SU-DHL-6 (cell line): ENCODE measurements around the gene NUP205.

Experiments used
- CTCF ChIP-seq: fragments of 200-600 bp; sonication (generic); IDR thresholded peaks from one replicate; pipeline ENCODE4 v1.5.1; 2017; ENCODE audit warnings: antibody characterized with exemption, mild to moderate bottlenecking, low read length, moderate library complexity; ENCODE audit not compliant: insufficient read depth, poor library complexity, severe bottlenecking
- EZH2phosphoT487 ChIP-seq: fragments of 200-600 bp; sonication (generic), shearing (Covaris generic); conservative IDR thresholded peaks from 2 replicates; pipeline ENCODE4 v1.6.1; 2018; ENCODE audit warnings: mild to moderate bottlenecking, antibody characterized with exemption, low read length, moderate library complexity, mixed read lengths

GRCh38 chr7:135685306-135686084, 127.8 kb downstream of the NUP205 start:
- no peak for TF ChIP-seq CTCF
- TF ChIP-seq EZH2phosphoT487 = no peak
